Common myeloid progenitor, CD34-positive (primary cell): ENCODE measurements around the gene DNAH8.

Experiments
- CTCF ChIA-PET: fragments of 350-600 bp; sonication (Branson Sonifier 250); formaldehyde crosslinking; loops from one replicate; lab custom pipeline; 2021; ENCODE audit warnings: antibody characterized with exemption; lab: Charles Lee
- POLR2A ChIA-PET: fragments of 350-600 bp; sonication (Branson Sonifier 250); formaldehyde crosslinking; loops from one replicate; lab custom pipeline; 2021; ENCODE audit warnings: antibody characterized with exemption; lab: Charles Lee
- DNase-seq, 3 donors: peaks; one replicate each; pipeline versions ENCODE4 v3.0.0 to v3.0.0-alpha.2; 2013
- H3K27ac ChIP-seq, 2 experiments: 1 replicate in 1 of 2; 2 replicates in 1 of 2; pipeline ENCODE4 v1.7.0; 2013; ENCODE audit warnings: inconsistent platforms in 2 of 2, low read length in 2 of 2, mild to moderate bottlenecking in 2 of 2, low read depth in 1 of 2, moderate library complexity in 1 of 2; ENCODE audit not compliant: severe bottlenecking in 2 of 2, insufficient read depth in 1 of 2, poor library complexity in 1 of 2
- H3K27me3 ChIP-seq, 5 experiments: replicated peaks in 2 of 5; 1 replicate in 3 of 5; 2 replicates in 2 of 5; pipeline versions ENCODE4 v1.6.1 to v1.7.0; 2013; ENCODE audit warnings: low read length in 4 of 5, mild to moderate bottlenecking in 2 of 5, moderate library complexity in 2 of 5, inconsistent platforms in 1 of 5; ENCODE audit not compliant: insufficient read depth in 5 of 5, control insufficient read depth in 4 of 5
- H3K36me3 ChIP-seq, 4 experiments: 1 replicate in 2 of 4; 2 replicates in 2 of 4; pipeline versions ENCODE4 v1.6.1 to v1.7.0; 2013; ENCODE audit warnings: low read length in 3 of 4, control low read depth in 1 of 4, mild to moderate bottlenecking in 1 of 4; ENCODE audit not compliant: control insufficient read depth in 4 of 4, insufficient read depth in 4 of 4
- H3K4me1 ChIP-seq, 4 experiments: 1 replicate in 3 of 4; 2 replicates in 1 of 4; pipeline versions ENCODE4 v1.6.1 to v1.7.1; 2013; ENCODE audit warnings: low read length in 3 of 4, mild to moderate bottlenecking in 3 of 4, control low read depth in 1 of 4, inconsistent platforms in 1 of 4, moderate library complexity in 1 of 4; ENCODE audit not compliant: control insufficient read depth in 4 of 4, insufficient read depth in 4 of 4; ENCODE audit errors: control extremely low read depth in 1 of 4
- H3K4me3 ChIP-seq, 7 experiments: 1 replicate in 4 of 7; 2 replicates in 3 of 7; pipeline versions ENCODE4 v1.5.1 to v1.7.0; 2013; ENCODE audit warnings: mild to moderate bottlenecking in 7 of 7, low read length in 6 of 7, moderate library complexity in 6 of 7, inconsistent platforms in 2 of 7, low read depth in 2 of 7, control low read depth in 1 of 7; ENCODE audit not compliant: insufficient read depth in 4 of 7, control insufficient read depth in 1 of 7; ENCODE audit errors: extremely low read depth in 1 of 7
- H3K9me3 ChIP-seq, 5 experiments: 1 replicate in 4 of 5; 2 replicates in 1 of 5; pipeline versions ENCODE4 v1.6.1 to v1.7.1; 2013; ENCODE audit warnings: low read length in 4 of 5, mild to moderate bottlenecking in 2 of 5, inconsistent platforms in 1 of 5, low read depth in 1 of 5, moderate library complexity in 1 of 5; ENCODE audit not compliant: control insufficient read depth in 4 of 5, insufficient read depth in 2 of 5; ENCODE audit errors: control extremely low read depth in 1 of 5
- WGBS: methylation state at CpG from one replicate; pipeline ENCODE4 v1.1.5; 2013; ENCODE audit not compliant: insufficient coverage; 5-methylcytosine and 5-hydroxymethylcytosine counted together

Gene DNAH8

GRCh38 chr6:38813041-38813823 lies 98.1 kb downstream of the DNAH8 start:
- ChIA-PET CTCF (no interaction called here), POLR2A (no interaction called here)
- Histone ChIP-seq H3K27ac (no peak overlapping the region), H3K36me3 (no peaks in the 10 kb centered on the region), H3K27me3 (peaks cover 0 to 7% (median 2%) of the 10 kb centered on the region in 5 experiments), H3K4me1 (no peaks in the 10 kb centered on the region), H3K9me3 (no peaks in the 10 kb centered on the region), H3K4me3 (no peak overlapping the region)
- peak in 2 of 3 donors; percentile 27 to 37 for DNase-seq
- WGBS, result 7% methylated on average over 3 of the region's 5 CpGs

GRCh38 chr6:38814761-38815160 lies 99.7 kb downstream of the DNAH8 start:
- peaks cover 0 to 8% (median 6%) of the 10 kb centered on the region in 5 experiments for H3K27me3 ChIP-seq
- 96% methylated on average over 3 of the region's 5 CpGs for WGBS
- POLR2A ChIA-PET, result no interaction called here
- no peaks in the 10 kb centered on the region for H3K36me3 ChIP-seq
- H3K9me3 ChIP-seq, result no peaks in the 10 kb centered on the region
- no peak for DNase-seq
- H3K4me3 ChIP-seq, result no peak overlapping the region
- H3K27ac ChIP-seq, result no peak overlapping the region
- H3K4me1 ChIP-seq, result no peaks in the 10 kb centered on the region
- CTCF ChIA-PET, result no interaction called here

GRCh38 chr6:38815250-38815649 lies 100.1 kb downstream of the DNAH8 start:
- WGBS, result 100% methylated on average over 2 of the region's 8 CpGs

GRCh38 chr6:38818691-38819090 lies 103.6 kb downstream of the DNAH8 start:
- ChIA-PET POLR2A (no interaction called here), CTCF (no interaction called here)
- H3K4me1 ChIP-seq, result no peaks in the 10 kb centered on the region
- DNase-seq, result no peak
- WGBS, result 89% methylated on average over 3 of the region's 3 CpGs
- no peaks in the 10 kb centered on the region for H3K36me3 ChIP-seq
- peaks cover 0 to 14% (median 0%) of the 10 kb centered on the region in 5 experiments for H3K27me3 ChIP-seq
- H3K4me3 ChIP-seq, result no peak overlapping the region
- H3K27ac ChIP-seq, result no peak overlapping the region
- peaks cover 0 to 2% (median 0%) of the 10 kb centered on the region in 5 experiments for H3K9me3 ChIP-seq

More at GRCh38 chr6:38815250-38815649, 100.1 kb downstream of the DNAH8 start:
- Histone ChIP-seq H3K36me3 (no peaks in the 10 kb centered on the region), H3K27ac (no peak overlapping the region), H3K27me3 (peaks cover 0 to 8% (median 6%) of the 10 kb centered on the region in 5 experiments), H3K4me1 (no peaks in the 10 kb centered on the region), H3K4me3 (no peak overlapping the region), H3K9me3 (no peaks in the 10 kb centered on the region)
- DNase-seq, result no peak
- CTCF ChIA-PET, result no interaction called here
- POLR2A ChIA-PET, result no interaction called here

- H3K27ac ChIP-seq, result no peak overlapping the region
- H3K4me1 ChIP-seq, result no peaks in the 10 kb centered on the region
- DNase-seq, result no peak
- POLR2A ChIA-PET, result no interaction called here
- 94% methylated on average over 6 of the region's 6 CpGs for WGBS
- peaks cover 0 to 14% (median 0%) of the 10 kb centered on the region in 5 experiments for H3K27me3 ChIP-seq
- CTCF ChIA-PET, result no interaction called here
- H3K9me3 ChIP-seq, result peaks cover 0 to 2% (median 0%) of the 10 kb centered on the region in 5 experiments
- no peak overlapping the region for H3K4me3 ChIP-seq
- no peaks in the 10 kb centered on the region for H3K36me3 ChIP-seq
Measured at GRCh38 chr6:38822963-38823362, 107.9 kb downstream of the DNAH8 start.

GRCh38 chr6:38824243-38824894 lies 109.3 kb downstream of the DNAH8 start:
- WGBS, result 100% methylated on average over 1 of the region's 5 CpGs
- no peak overlapping the region for H3K27ac ChIP-seq
- peaks cover 0 to 7% (median 0%) of the 10 kb centered on the region in 5 experiments for H3K27me3 ChIP-seq
- peaks cover 0 to 2% (median 0%) of the 10 kb centered on the region in 5 experiments for H3K9me3 ChIP-seq
- CTCF ChIA-PET, result no interaction called here
- peak in 2 of 3 donors; percentile 11 to 21 for DNase-seq
- H3K36me3 ChIP-seq, result no peaks in the 10 kb centered on the region
- no peak overlapping the region for H3K4me3 ChIP-seq
- POLR2A ChIA-PET, result no interaction called here
- no peaks in the 10 kb centered on the region for H3K4me1 ChIP-seq

GRCh38 chr6:38827024-38827423 lies 111.9 kb downstream of the DNAH8 start:
- Histone ChIP-seq H3K27me3 (peaks cover 0 to 5% (median 0%) of the 10 kb centered on the region in 5 experiments), H3K4me1 (no peaks in the 10 kb centered on the region), H3K27ac (no peak overlapping the region), H3K9me3 (peaks cover 0 to 2% (median 0%) of the 10 kb centered on the region in 5 experiments), H3K36me3 (no peaks in the 10 kb centered on the region), H3K4me3 (no peak overlapping the region)
- ChIA-PET CTCF (no interaction called here), POLR2A (no interaction called here)
- DNase-seq, result no peak
- WGBS, result 89% methylated on average over 1 of the region's 2 CpGs
